ENCODE measurements around the gene BATF3.

BATF3 gene

DNA sequence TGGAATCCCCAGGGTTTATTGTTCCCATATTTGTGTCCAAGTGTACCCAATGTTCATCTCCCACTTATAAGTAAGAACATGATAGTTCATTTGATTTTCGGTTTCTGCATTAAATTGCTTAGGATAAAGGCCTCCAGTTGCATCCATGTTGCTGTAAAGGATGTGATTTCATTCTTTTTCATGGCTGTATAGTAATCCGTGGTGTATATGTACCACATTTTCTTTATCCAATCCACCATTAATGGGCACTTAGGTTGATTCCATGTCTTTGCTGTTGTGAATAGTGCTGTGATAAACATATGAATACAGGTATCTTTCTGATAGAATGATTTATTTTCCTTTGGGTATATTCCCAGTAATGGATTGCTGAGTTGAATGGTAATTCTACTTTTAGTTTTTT, 20.0 kb upstream of the BATF3 start:
- Histone ChIP-seq H4K20me1 (ENCODE audit: insufficient read depth, low read length) (no peaks in the 10 kb centered on the region), H3K79me2 (ENCODE audit: insufficient read depth, low read length) (no peaks in the 10 kb centered on the region), H3K4me3 (ENCODE audit: low read depth, low read length, poor library complexity, severe bottlenecking) (no peak overlapping the region), H3K27me3 (ENCODE audit: insufficient read depth, low read length) (no peaks in the 10 kb centered on the region), H3F3A (ENCODE audit: insufficient read depth, low read length) (no peaks in the 10 kb centered on the region), H3K36me3 (ENCODE audit: insufficient read depth, low read length) (no peaks in the 10 kb centered on the region), H3K27ac (ENCODE audit: low read depth, low read length, poor library complexity, severe bottlenecking) (no peak overlapping the region), H2AFZ (ENCODE audit: low read length) (no peak overlapping the region), H3K4me2 (ENCODE audit: low read length) (no peak overlapping the region), H3K9me2 (ENCODE audit: low read depth, low read length) (no peaks in the 10 kb centered on the region), H3K9ac (ENCODE audit: low read length) (no peak overlapping the region), H3K4me1 (ENCODE audit: insufficient read depth, low read length, severe bottlenecking) (no peaks in the 10 kb centered on the region), H3K9me3 (ENCODE audit: low read length) (no peaks in the 10 kb centered on the region)
- TF ChIP-seq, protein P1, sequence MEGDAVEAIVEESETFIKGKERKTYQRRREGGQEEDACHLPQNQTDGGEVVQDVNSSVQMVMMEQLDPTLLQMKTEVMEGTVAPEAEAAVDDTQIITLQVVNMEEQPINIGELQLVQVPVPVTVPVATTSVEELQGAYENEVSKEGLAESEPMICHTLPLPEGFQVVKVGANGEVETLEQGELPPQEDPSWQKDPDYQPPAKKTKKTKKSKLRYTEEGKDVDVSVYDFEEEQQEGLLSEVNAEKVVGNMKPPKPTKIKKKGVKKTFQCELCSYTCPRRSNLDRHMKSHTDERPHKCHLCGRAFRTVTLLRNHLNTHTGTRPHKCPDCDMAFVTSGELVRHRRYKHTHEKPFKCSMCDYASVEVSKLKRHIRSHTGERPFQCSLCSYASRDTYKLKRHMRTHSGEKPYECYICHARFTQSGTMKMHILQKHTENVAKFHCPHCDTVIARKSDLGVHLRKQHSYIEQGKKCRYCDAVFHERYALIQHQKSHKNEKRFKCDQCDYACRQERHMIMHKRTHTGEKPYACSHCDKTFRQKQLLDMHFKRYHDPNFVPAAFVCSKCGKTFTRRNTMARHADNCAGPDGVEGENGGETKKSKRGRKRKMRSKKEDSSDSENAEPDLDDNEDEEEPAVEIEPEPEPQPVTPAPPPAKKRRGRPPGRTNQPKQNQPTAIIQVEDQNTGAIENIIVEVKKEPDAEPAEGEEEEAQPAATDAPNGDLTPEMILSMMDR (IDR thresholded peaks at IDR 0.05; ENCODE audit: low read length), result no peak
- TF ChIP-seq EZH2 (IDR thresholded peaks at IDR 0.05; ENCODE audit: borderline replicate concordance, low read length), result no peak

DNA sequence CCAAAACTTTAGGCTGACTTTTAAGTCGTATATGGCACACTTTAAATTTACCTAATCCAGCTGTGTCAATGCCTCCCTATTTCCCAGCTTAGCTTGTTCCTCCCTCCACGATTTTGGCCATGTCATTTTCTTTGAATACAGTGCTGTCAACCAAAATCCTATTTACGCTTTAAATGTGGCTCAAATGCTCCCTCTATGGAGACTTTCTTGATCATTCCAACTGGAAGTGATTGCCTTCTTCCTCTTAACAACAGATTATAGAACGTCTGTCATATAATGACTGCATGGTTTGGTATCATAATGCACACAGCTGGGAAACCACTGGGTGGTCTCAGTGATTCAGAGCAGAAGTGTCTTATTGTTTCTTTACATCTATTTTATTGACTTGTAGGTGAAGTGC, 18.9 kb upstream of the BATF3 start:
- TF ChIP-seq, protein P1 (IDR thresholded peaks at IDR 0.05; ENCODE audit: low read length), result no peak
- no peak for TF ChIP-seq EZH2 (IDR thresholded peaks at IDR 0.05; ENCODE audit: borderline replicate concordance, low read length)
- H3F3A ChIP-seq (ENCODE audit: insufficient read depth, low read length), result no peaks in the 10 kb centered on the region

DNA sequence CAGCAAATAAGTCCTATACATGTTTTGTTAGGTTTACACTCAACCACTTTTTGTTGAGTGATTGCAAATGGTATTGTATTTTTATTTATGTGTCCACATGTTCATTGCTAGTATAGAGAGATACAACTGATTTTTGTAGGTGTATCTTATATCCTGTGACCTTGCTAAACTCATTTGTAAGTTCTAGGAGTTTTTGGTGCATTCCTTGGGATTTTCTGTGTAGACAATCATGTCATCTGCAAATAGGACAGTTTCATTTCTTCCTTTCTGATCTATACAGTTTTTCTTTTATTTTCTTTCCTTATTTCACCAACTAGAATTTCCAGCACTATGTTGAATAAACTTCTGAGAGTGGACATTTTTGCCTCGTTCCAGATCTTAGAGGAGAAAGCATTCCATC, 16.5 kb upstream of the BATF3 start:
- Histone ChIP-seq H3K27me3 (ENCODE audit: insufficient read depth, low read length) (no peaks in the 10 kb centered on the region), H2AFZ (ENCODE audit: low read length) (no peak overlapping the region), H3F3A (ENCODE audit: insufficient read depth, low read length) (no peaks in the 10 kb centered on the region), H3K9me2 (ENCODE audit: low read depth, low read length) (no peaks in the 10 kb centered on the region), H4K20me1 (ENCODE audit: insufficient read depth, low read length) (no peaks in the 10 kb centered on the region), H3K79me2 (ENCODE audit: insufficient read depth, low read length) (no peaks in the 10 kb centered on the region), H3K36me3 (ENCODE audit: insufficient read depth, low read length) (no peaks in the 10 kb centered on the region), H3K9me3 (ENCODE audit: low read length) (no peaks in the 10 kb centered on the region), H3K9ac (ENCODE audit: low read length) (no peak overlapping the region), H3K4me1 (ENCODE audit: insufficient read depth, low read length, severe bottlenecking) (no peaks in the 10 kb centered on the region), H3K4me2 (ENCODE audit: low read length) (no peak overlapping the region), H3K4me3 (ENCODE audit: low read depth, low read length, poor library complexity, severe bottlenecking) (no peak overlapping the region), H3K27ac (ENCODE audit: low read depth, low read length, poor library complexity, severe bottlenecking) (no peak overlapping the region)
- TF ChIP-seq, protein P1 (IDR thresholded peaks at IDR 0.05; ENCODE audit: low read length), result no peak
- TF ChIP-seq EZH2 (IDR thresholded peaks at IDR 0.05; ENCODE audit: borderline replicate concordance, low read length), result no peak

More for the DNA sequence above, 18.9 kb upstream of the BATF3 start:
- Histone ChIP-seq H4K20me1 (ENCODE audit: insufficient read depth, low read length) (no peaks in the 10 kb centered on the region), H3K36me3 (ENCODE audit: insufficient read depth, low read length) (no peaks in the 10 kb centered on the region), H3K9ac (ENCODE audit: low read length) (no peak overlapping the region), H3K27ac (ENCODE audit: low read depth, low read length, poor library complexity, severe bottlenecking) (no peak overlapping the region), H3K27me3 (ENCODE audit: insufficient read depth, low read length) (no peaks in the 10 kb centered on the region), H3K4me1 (ENCODE audit: insufficient read depth, low read length, severe bottlenecking) (no peaks in the 10 kb centered on the region), H3K9me2 (ENCODE audit: low read depth, low read length) (no peaks in the 10 kb centered on the region), H3K79me2 (ENCODE audit: insufficient read depth, low read length) (no peaks in the 10 kb centered on the region), H3K4me3 (ENCODE audit: low read depth, low read length, poor library complexity, severe bottlenecking) (no peak overlapping the region), H2AFZ (ENCODE audit: low read length) (no peak overlapping the region), H3K4me2 (ENCODE audit: low read length) (no peak overlapping the region), H3K9me3 (ENCODE audit: low read length) (no peaks in the 10 kb centered on the region)
